HEK293 (cell line): ENCODE measurements around the gene EEF1AKMT3.
A peak's percentile ranks its signal among the peaks of the same experiment; 100 is the strongest.

Experiments
- CTCF ChIA-PET: fragments of 350-600 bp; formaldehyde crosslinking; extraction: SDS; loops from one replicate; lab custom pipeline; 2021; ENCODE audit warnings: antibody characterized with exemption; lab: Yijun Ruan, JAX
- POLR2A ChIA-PET: fragments of 300-600 bp; formaldehyde crosslinking; extraction: SDS; loops from one replicate; lab custom pipeline; 2020; ENCODE audit warnings: antibody characterized with exemption, inconsistent platforms; lab: Yijun Ruan, JAX
- H3K27ac ChIP-seq: fragments of 200-500 bp; sonication (Bioruptor generic); 2 replicates; pipeline ENCODE4 v1.5.1; 2014; ENCODE audit warnings: low read depth, low read length, control low read depth, inconsistent platforms; ENCODE audit errors: extremely low read depth
- H3K36me3 ChIP-seq, 2 experiments: fragments of 200-500 bp in 1 of 2; sonication (Bioruptor generic) in 1 of 2; 1 replicate in 1 of 2; 2 replicates in 1 of 2; pipeline ENCODE4 v1.5.1; 2014 to 2017; ENCODE audit warnings: inconsistent platforms in 2 of 2, low read length in 2 of 2; ENCODE audit not compliant: control insufficient read depth in 2 of 2, insufficient read depth in 1 of 2
- H3K4me1 ChIP-seq: fragments of 200-500 bp; sonication (Bioruptor generic); 2 replicates; pipeline ENCODE4 v1.5.1; 2014; ENCODE audit warnings: mild to moderate bottlenecking, low read length, inconsistent platforms; ENCODE audit not compliant: control insufficient read depth, insufficient read depth
- H3K4me3 ChIP-seq: 2 replicates; pipeline ENCODE4 v1.5.1; 2011; ENCODE audit warnings: low read depth, mild to moderate bottlenecking, control low read depth, low read length, moderate library complexity
- H3K9me3 ChIP-seq: fragments of 200-500 bp; sonication (Bioruptor generic); 2 replicates; pipeline ENCODE4 v1.5.1; 2014; ENCODE audit warnings: low read depth, low read length, inconsistent platforms; ENCODE audit not compliant: control insufficient read depth, insufficient read depth
- GFI1B ChIP-seq: fragments of 450-650 bp; formaldehyde crosslinking; IDR thresholded peaks from 2 replicates; pipeline ENCODE4 v1.5.1; 2016; ENCODE audit warnings: missing biosample characterization, missing genetic modification characterization
- GLIS2 ChIP-seq: fragments of 450-650 bp; formaldehyde crosslinking; IDR thresholded peaks from 2 replicates; pipeline ENCODE4 v1.5.1; 2016; ENCODE audit warnings: missing biosample characterization, missing genetic modification characterization
- HOXD13 ChIP-seq: sonication (generic); formaldehyde crosslinking; IDR thresholded peaks from 2 replicates; pipeline ENCODE4 v1.8.0; 2022; ENCODE audit warnings: missing genetic modification reagents, borderline replicate concordance
- KLF8 ChIP-seq: fragments of 450-650 bp; formaldehyde crosslinking; IDR thresholded peaks from 2 replicates; pipeline ENCODE4 v1.5.1; 2016; ENCODE audit warnings: missing biosample characterization, missing genetic modification characterization
- REPIN1 ChIP-seq: fragments of 450-650 bp; formaldehyde crosslinking; IDR thresholded peaks from 2 replicates; pipeline ENCODE4 v1.5.1; 2017; ENCODE audit warnings: missing biosample characterization, missing genetic modification characterization, low read depth
- SALL2 ChIP-seq: fragments of 450-650 bp; formaldehyde crosslinking; IDR thresholded peaks from 2 replicates; pipeline ENCODE4 v1.5.0; 2017; ENCODE audit warnings: missing biosample characterization, mild to moderate bottlenecking, missing genetic modification characterization, borderline replicate concordance
- TRIM28 ChIP-seq: IDR thresholded peaks from 2 replicates; pipeline ENCODE4 v1.6.1; 2011; ENCODE audit warnings: low read length, control low read depth, borderline replicate concordance
- ZFP41 ChIP-seq: fragments of 450-650 bp; formaldehyde crosslinking; IDR thresholded peaks from 2 replicates; pipeline ENCODE4 v1.5.1; 2016; ENCODE audit warnings: missing biosample characterization, missing genetic modification characterization, borderline replicate concordance
- ZNF114 ChIP-seq: fragments of 450-650 bp; formaldehyde crosslinking; IDR thresholded peaks from 2 replicates; pipeline ENCODE4 v1.5.0; 2017; ENCODE audit warnings: missing biosample characterization, missing genetic modification characterization
- ZNF341 ChIP-seq: fragments of 450-650 bp; formaldehyde crosslinking; IDR thresholded peaks from 2 replicates; pipeline ENCODE4; 2016; ENCODE audit warnings: low read depth, missing biosample characterization, missing genetic modification characterization
- ZNF514 ChIP-seq: fragments of 450-650 bp; formaldehyde crosslinking; IDR thresholded peaks from 2 replicates; pipeline ENCODE4 v1.5.1; 2016; ENCODE audit warnings: missing biosample characterization, missing genetic modification characterization
- ZNF624 ChIP-seq: fragments of 450-650 bp; formaldehyde crosslinking; IDR thresholded peaks from 2 replicates; pipeline ENCODE4 v1.5.1; 2017; ENCODE audit warnings: missing biosample characterization, missing genetic modification characterization
- ZNF664 ChIP-seq: fragments of 450-650 bp; formaldehyde crosslinking; IDR thresholded peaks from 2 replicates; pipeline ENCODE4 v1.5.1; 2016; ENCODE audit warnings: missing biosample characterization, missing genetic modification characterization
- ZNF670 ChIP-seq: fragments of 450-650 bp; formaldehyde crosslinking; IDR thresholded peaks from 2 replicates; pipeline ENCODE4 v1.5.1; 2016; ENCODE audit warnings: missing biosample characterization, missing genetic modification characterization, low read depth
- ZNF776 ChIP-seq: fragments of 450-650 bp; formaldehyde crosslinking; IDR thresholded peaks from 2 replicates; pipeline ENCODE4 v1.5.0; 2017; ENCODE audit warnings: missing biosample characterization, missing genetic modification characterization, borderline replicate concordance
- TF ChIP-seq, protein P1 (sequence below): fragments of 450-650 bp; formaldehyde crosslinking; IDR thresholded peaks from 2 replicates; pipeline ENCODE4 v1.5.1; 2016; ENCODE audit warnings: missing biosample characterization, missing genetic modification characterization, low read depth
- TF ChIP-seq, protein P2 (sequence below): fragments of 450-650 bp; formaldehyde crosslinking; IDR thresholded peaks from 2 replicates; pipeline ENCODE4 v1.5.1; 2016; ENCODE audit warnings: missing biosample characterization, missing genetic modification characterization
- TF ChIP-seq, protein P3 (sequence below): fragments of 450-650 bp; IDR thresholded peaks from 2 replicates; pipeline ENCODE4 v1.5.1; 2018; ENCODE audit warnings: missing biosample characterization, mild to moderate bottlenecking, missing genetic modification characterization
- TF ChIP-seq, protein P4 (sequence below): fragments of 450-650 bp; formaldehyde crosslinking; IDR thresholded peaks from 2 replicates; pipeline ENCODE4 v1.5.1; 2016; ENCODE audit warnings: missing biosample characterization, missing genetic modification characterization
- TF ChIP-seq, protein P5 (sequence below): fragments of 450-650 bp; formaldehyde crosslinking; IDR thresholded peaks from 2 replicates; pipeline ENCODE4 v1.5.1; 2016; ENCODE audit warnings: missing biosample characterization, missing genetic modification characterization
- TF ChIP-seq, protein P6 (sequence below): fragments of 450-650 bp; formaldehyde crosslinking; IDR thresholded peaks from 2 replicates; pipeline ENCODE4 v1.5.1; 2016; ENCODE audit warnings: missing biosample characterization, missing genetic modification characterization

EEF1AKMT3 gene

DNA sequence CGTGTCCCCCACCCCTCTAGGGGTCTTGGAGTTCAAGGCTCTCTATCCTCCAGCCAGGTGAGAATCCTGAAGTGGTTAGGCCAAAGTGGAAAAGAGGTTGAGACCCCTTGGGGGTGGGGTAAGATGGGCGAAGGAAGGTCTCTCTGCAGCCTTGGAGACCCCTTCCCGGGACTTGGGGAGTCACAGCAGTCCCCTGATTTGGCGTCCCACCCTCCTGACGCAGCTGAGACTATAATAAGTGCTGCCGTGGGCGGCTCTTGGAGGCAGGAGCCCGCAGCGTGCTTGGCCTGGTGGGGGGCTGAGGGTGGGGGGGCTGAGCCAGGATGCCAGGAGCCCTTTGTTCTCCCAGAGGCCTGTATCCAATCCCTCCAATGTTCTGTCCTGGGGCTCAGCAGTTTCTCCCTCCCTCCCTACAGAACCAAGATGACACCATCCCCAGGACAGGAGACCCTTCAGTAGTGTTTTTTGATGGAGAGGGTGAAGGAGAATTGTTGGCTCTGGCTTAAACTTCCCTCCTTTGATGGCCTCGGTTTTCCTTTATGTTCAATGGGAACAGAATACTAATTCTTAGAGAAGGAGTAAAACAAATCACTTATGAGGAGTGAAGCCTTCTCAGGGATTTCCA lies 32.4 kb upstream of the EEF1AKMT3 start (continued):
- TF ChIP-seq, protein P1, sequence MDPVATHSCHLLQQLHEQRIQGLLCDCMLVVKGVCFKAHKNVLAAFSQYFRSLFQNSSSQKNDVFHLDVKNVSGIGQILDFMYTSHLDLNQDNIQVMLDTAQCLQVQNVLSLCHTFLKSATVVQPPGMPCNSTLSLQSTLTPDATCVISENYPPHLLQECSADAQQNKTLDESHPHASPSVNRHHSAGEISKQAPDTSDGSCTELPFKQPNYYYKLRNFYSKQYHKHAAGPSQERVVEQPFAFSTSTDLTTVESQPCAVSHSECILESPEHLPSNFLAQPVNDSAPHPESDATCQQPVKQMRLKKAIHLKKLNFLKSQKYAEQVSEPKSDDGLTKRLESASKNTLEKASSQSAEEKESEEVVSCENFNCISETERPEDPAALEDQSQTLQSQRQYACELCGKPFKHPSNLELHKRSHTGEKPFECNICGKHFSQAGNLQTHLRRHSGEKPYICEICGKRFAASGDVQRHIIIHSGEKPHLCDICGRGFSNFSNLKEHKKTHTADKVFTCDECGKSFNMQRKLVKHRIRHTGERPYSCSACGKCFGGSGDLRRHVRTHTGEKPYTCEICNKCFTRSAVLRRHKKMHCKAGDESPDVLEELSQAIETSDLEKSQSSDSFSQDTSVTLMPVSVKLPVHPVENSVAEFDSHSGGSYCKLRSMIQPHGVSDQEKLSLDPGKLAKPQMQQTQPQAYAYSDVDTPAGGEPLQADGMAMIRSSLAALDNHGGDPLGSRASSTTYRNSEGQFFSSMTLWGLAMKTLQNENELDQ (tag by site-specific recombination) = no peak
- TF ChIP-seq ZNF114 (tag by site-specific recombination) = no peak
- no peak for TF ChIP-seq ZNF514 (tag by site-specific recombination)
- TF ChIP-seq, protein P2, sequence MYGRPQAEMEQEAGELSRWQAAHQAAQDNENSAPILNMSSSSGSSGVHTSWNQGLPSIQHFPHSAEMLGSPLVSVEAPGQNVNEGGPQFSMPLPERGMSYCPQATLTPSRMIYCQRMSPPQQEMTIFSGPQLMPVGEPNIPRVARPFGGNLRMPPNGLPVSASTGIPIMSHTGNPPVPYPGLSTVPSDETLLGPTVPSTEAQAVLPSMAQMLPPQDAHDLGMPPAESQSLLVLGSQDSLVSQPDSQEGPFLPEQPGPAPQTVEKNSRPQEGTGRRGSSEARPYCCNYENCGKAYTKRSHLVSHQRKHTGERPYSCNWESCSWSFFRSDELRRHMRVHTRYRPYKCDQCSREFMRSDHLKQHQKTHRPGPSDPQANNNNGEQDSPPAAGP (tag by site-specific recombination) = no peak
- TF ChIP-seq, protein P3, sequence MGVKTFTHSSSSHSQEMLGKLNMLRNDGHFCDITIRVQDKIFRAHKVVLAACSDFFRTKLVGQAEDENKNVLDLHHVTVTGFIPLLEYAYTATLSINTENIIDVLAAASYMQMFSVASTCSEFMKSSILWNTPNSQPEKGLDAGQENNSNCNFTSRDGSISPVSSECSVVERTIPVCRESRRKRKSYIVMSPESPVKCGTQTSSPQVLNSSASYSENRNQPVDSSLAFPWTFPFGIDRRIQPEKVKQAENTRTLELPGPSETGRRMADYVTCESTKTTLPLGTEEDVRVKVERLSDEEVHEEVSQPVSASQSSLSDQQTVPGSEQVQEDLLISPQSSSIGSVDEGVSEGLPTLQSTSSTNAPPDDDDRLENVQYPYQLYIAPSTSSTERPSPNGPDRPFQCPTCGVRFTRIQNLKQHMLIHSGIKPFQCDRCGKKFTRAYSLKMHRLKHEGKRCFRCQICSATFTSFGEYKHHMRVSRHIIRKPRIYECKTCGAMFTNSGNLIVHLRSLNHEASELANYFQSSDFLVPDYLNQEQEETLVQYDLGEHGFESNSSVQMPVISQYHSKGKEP = no peak
- TF ChIP-seq ZNF624 (tag by site-specific recombination) = no peak
- TF ChIP-seq, protein P4, sequence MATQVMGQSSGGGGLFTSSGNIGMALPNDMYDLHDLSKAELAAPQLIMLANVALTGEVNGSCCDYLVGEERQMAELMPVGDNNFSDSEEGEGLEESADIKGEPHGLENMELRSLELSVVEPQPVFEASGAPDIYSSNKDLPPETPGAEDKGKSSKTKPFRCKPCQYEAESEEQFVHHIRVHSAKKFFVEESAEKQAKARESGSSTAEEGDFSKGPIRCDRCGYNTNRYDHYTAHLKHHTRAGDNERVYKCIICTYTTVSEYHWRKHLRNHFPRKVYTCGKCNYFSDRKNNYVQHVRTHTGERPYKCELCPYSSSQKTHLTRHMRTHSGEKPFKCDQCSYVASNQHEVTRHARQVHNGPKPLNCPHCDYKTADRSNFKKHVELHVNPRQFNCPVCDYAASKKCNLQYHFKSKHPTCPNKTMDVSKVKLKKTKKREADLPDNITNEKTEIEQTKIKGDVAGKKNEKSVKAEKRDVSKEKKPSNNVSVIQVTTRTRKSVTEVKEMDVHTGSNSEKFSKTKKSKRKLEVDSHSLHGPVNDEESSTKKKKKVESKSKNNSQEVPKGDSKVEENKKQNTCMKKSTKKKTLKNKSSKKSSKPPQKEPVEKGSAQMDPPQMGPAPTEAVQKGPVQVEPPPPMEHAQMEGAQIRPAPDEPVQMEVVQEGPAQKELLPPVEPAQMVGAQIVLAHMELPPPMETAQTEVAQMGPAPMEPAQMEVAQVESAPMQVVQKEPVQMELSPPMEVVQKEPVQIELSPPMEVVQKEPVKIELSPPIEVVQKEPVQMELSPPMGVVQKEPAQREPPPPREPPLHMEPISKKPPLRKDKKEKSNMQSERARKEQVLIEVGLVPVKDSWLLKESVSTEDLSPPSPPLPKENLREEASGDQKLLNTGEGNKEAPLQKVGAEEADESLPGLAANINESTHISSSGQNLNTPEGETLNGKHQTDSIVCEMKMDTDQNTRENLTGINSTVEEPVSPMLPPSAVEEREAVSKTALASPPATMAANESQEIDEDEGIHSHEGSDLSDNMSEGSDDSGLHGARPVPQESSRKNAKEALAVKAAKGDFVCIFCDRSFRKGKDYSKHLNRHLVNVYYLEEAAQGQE (tag by site-specific recombination) = no peak
- no peak for TF ChIP-seq GLIS2 (tag by site-specific recombination)
- TF ChIP-seq, all 188 proteins: peak for 0

DNA sequence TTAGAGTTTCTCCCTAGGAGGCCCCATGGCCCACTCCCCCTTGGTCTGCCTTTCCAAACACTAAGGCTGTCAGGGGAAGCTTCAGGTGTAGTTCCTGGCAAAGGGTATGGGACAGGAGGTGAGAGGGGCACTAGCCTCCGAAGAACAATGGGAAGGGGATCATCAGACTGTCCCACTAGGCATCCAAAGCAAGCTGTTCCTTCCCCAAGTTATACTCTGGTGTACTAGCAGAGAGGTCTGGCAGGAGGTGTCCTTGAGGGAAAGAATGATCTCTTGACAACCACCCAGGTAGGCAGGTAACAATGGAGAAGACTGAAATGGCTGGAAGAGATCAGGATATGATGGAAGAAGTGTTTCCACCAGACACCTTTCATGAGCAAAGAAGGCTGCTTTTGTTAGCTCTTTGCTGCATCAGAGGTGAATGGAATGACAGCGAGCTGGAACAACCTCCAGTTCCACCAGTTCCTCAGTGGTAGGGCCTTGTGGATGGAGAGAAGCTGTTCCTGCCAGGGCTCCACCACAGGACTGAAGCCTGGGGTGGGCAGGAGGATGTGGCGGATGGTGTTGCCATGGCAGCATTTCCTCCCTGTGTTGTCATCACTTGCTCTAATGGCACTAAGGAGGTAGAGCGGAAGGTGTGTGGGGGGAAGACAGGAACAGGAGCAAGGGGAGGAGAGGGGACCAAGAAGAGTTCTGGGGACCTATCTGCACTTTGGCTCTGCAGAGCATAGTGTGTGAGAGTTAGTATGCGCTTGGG lies 31.6 kb upstream of the EEF1AKMT3 start:
- ChIA-PET POLR2A (no interaction called here), CTCF (interaction anchor here (1.3 to 2.2 kb wide), 3 partner anchors 14 to 158 kb away, joined by 4 to 9 read pairs (median 6); no protein-coding TSS in a partner anchor)
- peaks cover 0 to under 1% of the 10 kb centered on the region in 2 experiments; a peak in 1 of 3 replicates for H3K36me3 ChIP-seq
- no peaks in the 10 kb centered on the region for H3K9me3 ChIP-seq
- H3K4me3 ChIP-seq = no peak overlapping the region
- no peak overlapping the region for H3K27ac ChIP-seq
- H3K4me1 ChIP-seq = peaks cover 6% of the 10 kb centered on the region; the same call in 1 of the 2 replicates
- TF ChIP-seq ZNF776 (tag by site-specific recombination) = no peak
- TF ChIP-seq, protein P5, sequence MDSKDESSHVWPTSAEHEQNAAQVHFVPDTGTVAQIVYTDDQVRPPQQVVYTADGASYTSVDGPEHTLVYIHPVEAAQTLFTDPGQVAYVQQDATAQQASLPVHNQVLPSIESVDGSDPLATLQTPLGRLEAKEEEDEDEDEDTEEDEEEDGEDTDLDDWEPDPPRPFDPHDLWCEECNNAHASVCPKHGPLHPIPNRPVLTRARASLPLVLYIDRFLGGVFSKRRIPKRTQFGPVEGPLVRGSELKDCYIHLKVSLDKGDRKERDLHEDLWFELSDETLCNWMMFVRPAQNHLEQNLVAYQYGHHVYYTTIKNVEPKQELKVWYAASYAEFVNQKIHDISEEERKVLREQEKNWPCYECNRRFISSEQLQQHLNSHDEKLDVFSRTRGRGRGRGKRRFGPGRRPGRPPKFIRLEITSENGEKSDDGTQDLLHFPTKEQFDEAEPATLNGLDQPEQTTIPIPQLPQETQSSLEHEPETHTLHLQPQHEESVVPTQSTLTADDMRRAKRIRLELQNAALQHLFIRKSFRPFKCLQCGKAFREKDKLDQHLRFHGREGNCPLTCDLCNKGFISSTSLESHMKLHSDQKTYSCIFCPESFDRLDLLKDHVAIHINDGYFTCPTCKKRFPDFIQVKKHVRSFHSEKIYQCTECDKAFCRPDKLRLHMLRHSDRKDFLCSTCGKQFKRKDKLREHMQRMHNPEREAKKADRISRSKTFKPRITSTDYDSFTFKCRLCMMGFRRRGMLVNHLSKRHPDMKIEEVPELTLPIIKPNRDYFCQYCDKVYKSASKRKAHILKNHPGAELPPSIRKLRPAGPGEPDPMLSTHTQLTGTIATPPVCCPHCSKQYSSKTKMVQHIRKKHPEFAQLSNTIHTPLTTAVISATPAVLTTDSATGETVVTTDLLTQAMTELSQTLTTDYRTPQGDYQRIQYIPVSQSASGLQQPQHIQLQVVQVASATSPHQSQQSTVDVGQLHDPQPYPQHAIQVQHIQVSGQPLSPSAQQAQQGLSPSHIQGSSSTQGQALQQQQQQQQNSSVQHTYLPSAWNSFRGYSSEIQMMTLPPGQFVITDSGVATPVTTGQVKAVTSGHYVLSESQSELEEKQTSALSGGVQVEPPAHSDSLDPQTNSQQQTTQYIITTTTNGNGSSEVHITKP (tag by site-specific recombination) = 0 out of 2 replicates have a peak, but pooled peaks have one; percentile 41
- no peak for TF ChIP-seq ZNF670 (tag by site-specific recombination)
- TF ChIP-seq HOXD13 (CRISPR knock-in tag) = no peak
- peak; percentile 13; the same call in 1 of the 2 replicates for TF ChIP-seq ZNF341
- no peak for TF ChIP-seq REPIN1 (tag by site-specific recombination)
- TF ChIP-seq KLF8 (tag by site-specific recombination) = no peak
- TF ChIP-seq ZNF664 (tag by site-specific recombination) = no peak
- TF ChIP-seq TRIM28 = no peak
- no peak for TF ChIP-seq ZFP41
- TF ChIP-seq, protein P6, sequence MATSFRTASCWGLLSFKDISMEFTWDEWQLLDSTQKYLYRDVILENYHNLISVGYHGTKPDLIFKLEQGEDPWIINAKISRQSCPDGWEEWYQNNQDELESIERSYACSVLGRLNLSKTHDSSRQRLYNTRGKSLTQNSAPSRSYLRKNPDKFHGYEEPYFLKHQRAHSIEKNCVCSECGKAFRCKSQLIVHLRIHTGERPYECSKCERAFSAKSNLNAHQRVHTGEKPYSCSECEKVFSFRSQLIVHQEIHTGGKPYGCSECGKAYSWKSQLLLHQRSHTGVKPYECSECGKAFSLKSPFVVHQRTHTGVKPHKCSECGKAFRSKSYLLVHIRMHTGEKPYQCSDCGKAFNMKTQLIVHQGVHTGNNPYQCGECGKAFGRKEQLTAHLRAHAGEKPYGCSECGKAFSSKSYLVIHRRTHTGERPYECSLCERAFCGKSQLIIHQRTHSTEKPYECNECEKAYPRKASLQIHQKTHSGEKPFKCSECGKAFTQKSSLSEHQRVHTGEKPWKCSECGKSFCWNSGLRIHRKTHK (tag by site-specific recombination) = no peak
- TF ChIP-seq SALL2 (tag by site-specific recombination) = no peak
- TF ChIP-seq GFI1B (tag by site-specific recombination) = no peak
